ENCODE measurements around the gene IFNGR2. TPM values are rescaled to one million over a fixed set of nuclear protein-coding genes. Genes with fewer than 3 reads are reported as not detected.
A peak's percentile ranks its signal among the peaks of the same experiment; 100 is the strongest.
"Not testable (repeated sequence)": the region's sequence is repeated elsewhere in the genome, so short reads cannot be mapped to it uniquely, and the experiment has no call there.

Gene IFNGR2, protein sequence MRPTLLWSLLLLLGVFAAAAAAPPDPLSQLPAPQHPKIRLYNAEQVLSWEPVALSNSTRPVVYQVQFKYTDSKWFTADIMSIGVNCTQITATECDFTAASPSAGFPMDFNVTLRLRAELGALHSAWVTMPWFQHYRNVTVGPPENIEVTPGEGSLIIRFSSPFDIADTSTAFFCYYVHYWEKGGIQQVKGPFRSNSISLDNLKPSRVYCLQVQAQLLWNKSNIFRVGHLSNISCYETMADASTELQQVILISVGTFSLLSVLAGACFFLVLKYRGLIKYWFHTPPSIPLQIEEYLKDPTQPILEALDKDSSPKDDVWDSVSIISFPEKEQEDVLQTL
- 67.4 and 68.9 TPM in 2 replicates for total RNA-seq (2014; rRNA removed; shearing (Covaris generic))
- polyA plus RNA-seq (2014; cell fraction: nucleus; rRNA removed), result 41.5 and 53.5 TPM in 2 replicates

DNA sequence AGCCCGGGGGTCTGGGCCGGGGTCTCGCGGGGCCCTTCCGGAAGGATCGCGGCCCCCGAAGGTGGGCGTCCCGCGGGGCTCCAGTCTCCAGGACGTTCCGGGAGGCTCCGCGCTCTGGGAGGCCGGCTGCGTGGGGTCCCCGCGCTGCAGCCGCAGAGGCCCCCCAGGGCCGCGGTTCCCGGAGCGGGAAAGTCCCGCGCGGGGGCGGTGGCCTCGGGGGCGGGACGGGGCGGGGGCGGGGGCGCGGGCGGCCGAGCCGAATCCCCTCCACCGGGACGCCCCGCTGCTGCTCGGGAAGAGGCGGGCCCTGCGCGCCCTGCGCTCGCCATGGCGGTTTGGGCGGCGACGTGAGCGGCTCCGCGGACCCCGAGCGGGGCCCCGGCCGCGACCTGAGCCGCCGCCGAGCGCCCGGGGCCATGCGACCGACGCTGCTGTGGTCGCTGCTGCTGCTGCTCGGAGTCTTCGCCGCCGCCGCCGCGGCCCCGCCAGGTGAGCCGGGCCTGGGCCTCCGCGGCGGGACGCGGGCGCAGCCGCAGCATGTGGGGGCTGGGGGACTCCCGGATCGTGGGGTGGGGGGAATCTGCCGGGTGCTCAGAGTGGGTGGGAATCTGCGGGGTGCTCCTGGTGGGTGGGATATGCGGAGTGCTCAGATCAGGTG lies at the start of gene IFNGR2:
TSS of gene IFNGR2 (plus strand) at position 286 of the 658 bp plus-strand sequence. CDS start at position 417, 131 bp downstream.
- no peak for DNase-seq (ENCODE audit: extremely low read depth, low read depth)

DNA sequence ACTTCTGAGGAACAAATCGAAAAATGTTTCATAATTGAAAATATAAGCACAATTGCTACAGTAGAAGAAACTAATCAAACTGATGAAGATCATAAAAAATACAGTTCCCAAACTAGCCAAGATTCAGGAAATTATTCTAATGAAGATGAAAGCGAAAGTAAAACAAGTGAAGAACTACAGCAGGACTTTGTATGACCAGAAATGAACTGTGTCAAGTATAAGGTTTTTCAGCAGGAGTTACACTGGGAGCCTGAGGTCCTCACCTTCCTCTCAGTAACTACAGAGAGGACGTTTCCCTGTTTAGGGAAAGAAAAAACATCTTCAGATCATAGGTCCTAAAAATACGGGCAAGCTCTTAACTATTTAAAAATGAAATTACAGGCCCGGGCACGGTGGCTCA lies 47.9 kb upstream of the IFNGR2 start:
- DNase-seq (ENCODE audit: extremely low read depth, low read depth), result no peak

DNA sequence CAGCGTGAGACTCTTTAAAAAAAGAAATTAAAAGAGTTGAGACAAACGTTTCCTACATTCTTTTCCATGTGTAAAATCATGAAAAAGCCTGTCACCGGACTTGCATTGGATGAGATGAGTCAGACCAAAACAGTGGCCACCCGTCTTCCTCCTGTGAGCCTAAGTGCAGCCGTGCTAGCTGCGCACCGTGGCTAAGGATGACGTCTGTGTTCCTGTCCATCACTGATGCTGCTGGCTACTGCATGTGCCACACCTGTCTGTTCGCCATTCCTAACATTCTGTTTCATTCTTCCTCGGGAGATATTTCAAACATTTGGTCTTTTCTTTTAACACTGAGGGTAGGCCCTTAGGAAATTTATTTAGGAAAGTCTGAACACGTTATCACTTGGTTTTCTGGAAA lies 47.2 kb upstream of the IFNGR2 start:
- no peak for DNase-seq (ENCODE audit: extremely low read depth, low read depth)

DNA sequence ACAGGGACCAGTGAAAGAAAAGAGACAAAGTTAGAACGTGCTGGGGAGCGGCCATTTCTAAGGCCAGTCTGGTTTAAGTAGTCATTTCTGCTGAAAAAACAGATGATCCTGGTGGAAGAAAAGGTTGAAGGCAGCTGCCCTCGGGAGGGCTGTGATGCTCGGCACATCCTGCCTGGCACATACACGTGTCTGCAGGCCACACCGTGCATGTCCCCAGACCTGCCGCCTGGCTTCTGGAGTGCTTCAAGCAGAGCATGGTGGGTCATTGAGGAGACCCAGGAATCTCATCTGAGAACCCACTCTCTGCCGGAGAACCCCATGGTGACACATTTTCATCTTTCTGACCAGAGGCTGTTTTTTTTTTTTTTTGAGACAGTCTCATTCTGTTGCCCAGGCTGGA lies 46.0 kb upstream of the IFNGR2 start:
- DNase-seq (ENCODE audit: extremely low read depth, low read depth), result no peak

DNA sequence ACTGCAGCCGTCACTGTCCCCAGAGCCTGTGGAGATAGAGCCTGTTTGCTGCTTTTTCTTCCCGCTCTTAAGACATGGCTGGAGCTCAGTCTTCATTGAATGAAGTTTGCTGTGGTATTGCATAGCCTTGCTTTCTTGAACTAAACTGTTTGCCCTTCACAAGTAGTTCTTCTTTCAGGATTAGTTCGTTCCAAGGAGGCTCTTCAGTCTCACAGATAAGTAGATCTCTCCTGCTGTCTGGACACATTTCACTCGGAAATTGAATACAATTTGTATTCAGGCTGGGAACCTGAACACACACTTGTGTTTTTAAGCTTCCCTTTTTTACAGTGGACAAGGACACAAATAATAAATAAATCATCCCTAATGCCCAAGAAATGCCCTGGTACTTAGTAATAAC lies 43.8 kb upstream of the IFNGR2 start:
- DNase-seq (ENCODE audit: extremely low read depth, low read depth), result no peak

DNA sequence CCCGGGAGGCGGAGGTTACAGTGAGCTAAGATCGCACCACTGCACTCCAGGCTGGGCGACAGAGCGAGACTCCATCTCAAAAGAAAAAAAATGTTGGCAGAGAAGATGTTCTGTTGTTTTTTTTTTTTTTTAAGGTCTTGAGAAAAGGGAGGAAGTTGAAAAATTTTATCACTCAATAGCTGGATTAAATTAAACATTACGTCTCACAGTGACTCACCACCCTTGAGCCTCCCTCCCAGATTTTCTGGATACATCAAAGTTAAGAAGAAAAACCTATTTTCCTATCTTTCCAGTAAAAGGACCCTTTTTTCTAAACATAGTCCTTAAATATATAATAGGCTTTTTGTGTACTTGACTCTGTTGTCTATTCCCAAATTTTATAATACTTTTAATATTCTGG lies 42.9 kb upstream of the IFNGR2 start:
- no peak for DNase-seq (ENCODE audit: extremely low read depth, low read depth)

DNA sequence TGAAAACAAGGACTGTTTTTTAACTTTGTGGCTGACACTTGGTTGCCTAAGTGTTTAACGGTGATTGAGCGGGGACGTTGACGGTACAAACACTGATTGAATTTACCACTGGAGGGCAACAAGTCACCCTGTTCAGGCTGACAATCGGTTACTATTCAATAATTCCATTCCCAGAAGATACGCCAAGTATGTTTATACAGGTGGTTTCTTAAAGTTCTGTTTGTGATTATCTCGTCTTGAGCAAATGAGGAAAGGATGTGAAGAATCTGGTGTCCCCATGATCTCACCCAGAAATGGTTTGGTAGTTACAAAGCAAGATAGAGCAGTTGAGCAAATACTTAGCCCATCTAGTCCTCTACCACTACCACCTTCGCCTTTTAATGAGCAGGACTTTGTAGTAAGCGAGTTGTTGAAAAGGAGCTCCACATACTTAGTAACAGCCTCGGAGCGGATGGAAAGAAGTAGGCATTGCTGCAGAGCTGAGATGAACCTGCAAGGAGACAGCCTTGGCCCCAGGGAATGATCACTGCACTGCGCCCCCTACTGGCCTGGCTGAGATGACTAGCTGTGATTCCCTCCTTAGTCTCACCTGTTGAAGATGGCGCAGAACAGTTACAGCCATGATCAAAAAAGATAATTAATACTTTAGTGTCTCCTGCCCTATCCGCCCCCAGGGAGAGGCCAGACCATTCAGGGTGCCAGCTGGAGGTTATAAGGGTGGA lies 42.2 kb upstream of the IFNGR2 start:
- peak; percentile 59 for DNase-seq (ENCODE audit: extremely low read depth, low read depth)

DNA sequence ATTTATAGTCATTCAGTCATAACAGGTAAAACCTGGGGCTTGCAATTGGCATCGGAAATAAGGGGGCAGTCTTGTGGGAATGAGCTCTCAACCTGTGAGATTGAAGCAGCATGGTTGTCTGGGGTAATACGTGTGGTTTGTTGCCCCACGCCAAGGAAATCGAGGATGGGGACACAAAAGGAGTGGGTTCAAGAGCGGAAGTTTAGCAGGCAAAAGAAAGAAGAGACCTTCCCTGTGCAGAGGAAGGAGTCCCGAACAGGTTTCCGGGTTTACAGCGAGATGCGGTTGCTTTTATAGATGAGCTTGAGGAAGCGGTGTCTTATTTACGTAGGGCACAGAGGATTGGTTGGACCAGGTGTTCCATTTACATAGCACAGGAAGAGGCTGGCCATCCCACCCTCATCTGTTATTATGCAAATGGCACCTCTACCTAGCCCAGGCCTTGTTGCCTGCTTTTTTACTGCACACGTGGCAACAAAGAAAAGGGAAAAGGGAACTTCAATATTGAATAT lies 41.1 kb upstream of the IFNGR2 start:
- DNase-seq (ENCODE audit: extremely low read depth, low read depth), result no peak

DNA sequence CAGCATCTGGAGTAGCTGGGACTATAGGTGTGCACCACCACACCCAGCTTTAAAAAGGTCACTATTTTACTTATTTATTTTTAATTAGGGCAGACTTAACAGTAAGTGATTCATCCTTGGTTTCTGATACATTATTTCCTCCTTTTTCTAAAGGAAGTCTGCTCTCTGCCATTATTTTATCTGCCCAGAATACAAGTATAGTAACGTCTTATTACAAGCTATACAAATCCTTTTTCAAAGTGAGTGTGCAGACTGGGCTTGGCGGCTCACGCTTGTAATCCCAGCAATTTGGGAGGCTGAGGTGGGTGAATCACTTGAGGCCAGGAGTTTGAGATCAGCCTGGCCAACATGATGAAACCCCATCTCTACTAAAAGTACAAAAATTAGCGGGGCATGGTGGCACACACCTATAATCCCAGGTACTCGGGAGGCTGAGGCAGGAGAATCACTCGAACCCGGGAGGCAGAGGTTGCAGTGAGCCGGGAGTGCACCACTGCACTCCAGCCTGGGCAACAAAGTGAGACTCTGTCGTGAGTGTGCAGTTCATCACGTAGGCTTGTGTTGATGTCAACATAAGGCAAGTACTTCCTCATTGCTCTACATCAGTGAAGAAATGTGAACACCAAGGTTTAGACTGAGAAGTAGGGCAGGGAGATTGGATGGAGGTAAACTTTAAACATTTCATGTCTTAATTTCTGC lies 39.2 kb upstream of the IFNGR2 start:
- DNase-seq (ENCODE audit: extremely low read depth, low read depth), result not testable (repeated sequence)

DNA sequence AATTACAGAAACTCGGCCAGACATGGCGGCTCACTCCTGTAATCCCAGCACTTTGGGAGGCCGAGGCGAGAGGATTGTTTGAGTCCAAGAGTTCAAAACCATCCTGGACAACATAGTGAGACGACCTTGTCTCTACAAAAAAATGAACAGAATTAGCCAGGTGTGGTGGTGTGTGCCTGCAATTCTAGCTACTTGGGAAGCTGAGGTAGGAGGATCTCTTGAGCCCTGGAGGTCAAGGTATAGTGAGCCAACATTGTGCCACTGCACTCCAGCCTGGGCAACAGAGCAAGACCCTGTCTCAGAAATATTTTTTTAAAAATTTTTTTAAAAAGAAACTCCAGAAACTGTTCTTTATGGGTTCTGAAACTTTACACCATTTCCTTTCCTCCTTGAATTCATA lies 38.4 kb upstream of the IFNGR2 start:
- no peak for DNase-seq (ENCODE audit: extremely low read depth, low read depth)

DNA sequence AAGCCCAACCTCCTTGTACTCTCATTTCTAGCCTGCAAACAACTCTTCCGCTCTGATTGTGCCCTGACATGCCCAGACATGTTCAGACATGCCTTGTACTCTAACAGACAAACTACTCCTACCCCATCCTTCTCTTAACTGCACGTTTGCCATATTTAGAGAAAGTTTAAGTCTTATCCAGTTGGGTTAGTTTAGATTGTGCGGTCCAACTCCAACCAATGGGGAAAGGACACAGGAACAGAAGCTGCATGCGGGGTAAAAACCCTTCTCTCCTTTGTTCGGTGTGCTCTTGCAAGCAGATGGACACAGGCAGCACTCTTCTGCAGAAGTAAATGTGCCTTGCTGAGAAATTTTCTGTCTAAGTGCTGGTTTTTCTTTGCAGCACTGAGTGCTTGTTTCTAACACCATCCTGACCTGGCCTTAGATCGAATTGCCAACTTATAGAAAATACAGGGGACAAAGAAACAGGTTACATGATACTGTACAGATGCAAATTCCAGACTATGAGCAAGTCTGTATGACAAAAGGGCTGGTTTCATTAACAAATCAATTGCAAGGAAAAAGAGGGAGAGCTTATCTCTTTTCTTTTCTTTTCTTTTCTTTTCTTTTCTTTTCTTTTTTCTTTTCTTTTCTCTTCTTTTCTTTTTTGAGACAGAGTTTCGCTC lies 35.8 kb upstream of the IFNGR2 start:
- DNase-seq (ENCODE audit: extremely low read depth, low read depth), result no peak

DNA sequence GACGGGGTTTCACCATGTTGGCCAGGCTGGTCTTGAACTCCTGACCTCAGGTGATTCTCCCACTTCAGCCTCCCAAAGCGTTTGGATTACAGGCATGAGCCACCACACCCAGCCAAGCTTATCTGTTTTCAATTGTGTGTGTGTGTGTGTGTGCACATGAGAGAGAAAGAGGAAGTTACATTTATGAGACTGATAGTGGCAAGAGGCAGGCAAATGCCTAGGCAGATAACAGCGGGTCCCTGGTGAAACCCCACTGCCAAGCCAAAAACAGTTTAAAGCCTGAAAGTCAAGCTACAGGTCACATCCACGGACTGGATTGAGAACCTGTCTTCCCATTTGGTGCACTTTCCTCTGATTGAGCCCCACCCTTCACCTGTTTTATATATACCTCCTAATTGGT lies 35.1 kb upstream of the IFNGR2 start:
- no peak for DNase-seq (ENCODE audit: extremely low read depth, low read depth)

DNA sequence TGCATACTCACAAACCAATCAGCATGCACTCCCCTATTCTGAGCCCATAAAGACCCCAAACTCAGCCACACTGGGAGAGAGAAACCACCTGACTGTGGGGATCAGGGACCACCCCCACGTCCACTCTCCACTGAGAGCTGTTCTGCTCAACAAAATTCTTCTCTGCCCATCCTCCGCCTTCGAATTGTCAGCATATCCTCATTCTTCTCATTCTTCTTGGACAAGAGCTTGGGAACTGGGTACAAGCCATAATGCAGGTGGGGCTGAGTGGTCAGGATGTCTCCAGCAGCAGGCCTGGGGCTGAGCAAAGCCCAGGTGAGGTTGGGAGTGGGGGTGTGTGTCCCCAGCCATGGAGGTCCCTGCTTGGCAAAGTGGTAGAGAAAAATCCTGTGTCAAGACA lies 34.6 kb upstream of the IFNGR2 start:
- no peak for DNase-seq (ENCODE audit: extremely low read depth, low read depth)

DNA sequence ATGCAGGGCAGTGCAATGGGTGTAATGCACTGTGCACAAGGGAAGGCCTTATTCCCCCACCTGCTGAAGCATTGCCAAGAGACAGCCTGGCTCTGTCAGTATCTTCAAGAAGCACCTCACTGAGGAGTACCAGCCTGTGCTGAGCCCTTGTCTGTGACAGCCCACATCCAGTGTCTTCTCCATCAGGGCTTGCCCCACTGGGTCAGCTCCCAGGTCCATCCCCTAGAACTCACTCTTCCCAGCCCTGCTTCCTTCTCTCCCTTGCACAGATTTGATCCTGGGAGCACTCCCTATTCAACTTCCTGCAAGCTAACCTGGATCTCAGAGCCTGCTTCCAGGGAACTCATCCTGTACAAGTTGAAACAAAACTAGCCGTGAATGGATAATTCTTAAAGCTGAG lies 33.6 kb upstream of the IFNGR2 start:
- no peak for DNase-seq (ENCODE audit: extremely low read depth, low read depth)

DNA sequence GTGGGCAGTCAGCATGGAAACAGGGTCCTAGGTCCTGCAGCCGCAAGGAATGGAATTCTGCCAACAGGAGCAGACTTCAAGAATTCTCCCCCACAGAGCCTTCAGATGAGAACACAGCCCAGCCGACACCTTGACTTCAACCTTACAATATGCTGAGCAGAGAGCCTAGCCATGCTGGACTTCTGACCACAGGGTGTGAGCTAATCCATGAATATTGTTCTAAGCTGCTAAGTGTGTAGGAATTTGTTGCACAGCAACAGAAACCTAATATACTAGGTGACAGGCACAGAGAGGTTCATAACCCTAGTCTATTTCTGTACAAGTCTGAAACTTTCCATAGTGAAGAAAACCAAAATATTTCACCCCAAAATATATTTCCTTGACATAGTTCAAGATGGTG lies 32.9 kb upstream of the IFNGR2 start:
- DNase-seq (ENCODE audit: extremely low read depth, low read depth), result no peak

DNA sequence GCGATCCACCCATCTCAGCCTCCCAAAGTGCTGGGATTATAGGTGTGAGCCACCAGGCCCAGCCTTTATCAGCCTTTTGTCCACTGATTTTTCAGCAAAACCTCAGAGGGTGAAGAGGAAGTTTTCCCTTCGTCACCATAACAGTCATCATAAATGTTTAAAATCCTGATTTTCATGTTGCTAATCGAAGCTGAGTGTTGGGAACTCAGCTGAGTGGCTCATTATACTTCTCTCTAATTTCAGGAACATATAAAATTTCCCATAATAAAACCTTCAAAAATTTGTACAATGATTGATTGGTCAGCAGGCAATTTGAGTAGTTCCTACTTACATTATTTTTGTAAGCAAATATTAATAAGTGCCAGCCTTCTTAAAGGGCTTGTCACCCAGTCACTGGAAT lies 31.8 kb upstream of the IFNGR2 start:
- DNase-seq (ENCODE audit: extremely low read depth, low read depth), result no peak

DNA sequence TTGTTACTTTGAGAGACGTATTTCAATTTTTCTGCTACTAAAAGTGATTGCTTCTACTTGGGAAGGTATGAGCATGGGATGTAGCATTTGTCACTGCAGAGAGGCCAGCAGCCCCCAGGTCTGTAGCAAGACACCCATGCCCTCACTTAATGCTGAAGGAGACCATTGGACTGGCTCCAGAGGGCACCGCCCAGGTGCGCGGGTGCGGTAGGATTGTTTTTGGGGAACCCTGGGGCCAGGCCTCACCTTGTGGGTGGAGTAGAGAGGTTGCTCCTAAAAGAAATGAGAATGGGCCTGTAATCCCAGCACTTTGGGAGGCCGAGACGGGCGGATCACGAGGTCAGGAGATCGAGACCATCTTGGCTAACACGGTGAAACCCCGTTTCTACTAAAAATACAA lies 30.6 kb upstream of the IFNGR2 start:
- no peak for DNase-seq (ENCODE audit: extremely low read depth, low read depth)

DNA sequence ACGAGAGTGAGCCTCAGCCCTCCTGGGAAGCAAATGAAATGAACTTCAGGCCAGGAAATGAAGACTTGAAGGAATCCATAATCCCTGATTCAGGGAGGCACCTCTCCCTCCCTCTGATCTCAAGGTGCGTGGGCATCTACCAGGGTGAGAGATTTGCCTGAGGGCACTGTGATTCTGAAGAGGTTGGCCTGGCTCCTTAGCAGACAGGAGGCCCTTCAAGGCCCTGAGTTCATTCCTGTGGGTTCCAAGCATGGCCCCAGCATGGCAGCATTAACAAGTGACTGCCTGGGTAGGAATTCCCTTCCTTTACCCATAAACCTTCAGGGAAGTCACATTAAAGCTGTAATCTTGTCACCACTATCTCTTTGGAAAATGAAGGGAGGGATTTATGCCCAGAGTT lies 29.8 kb upstream of the IFNGR2 start:
- DNase-seq (ENCODE audit: extremely low read depth, low read depth), result no peak

DNA sequence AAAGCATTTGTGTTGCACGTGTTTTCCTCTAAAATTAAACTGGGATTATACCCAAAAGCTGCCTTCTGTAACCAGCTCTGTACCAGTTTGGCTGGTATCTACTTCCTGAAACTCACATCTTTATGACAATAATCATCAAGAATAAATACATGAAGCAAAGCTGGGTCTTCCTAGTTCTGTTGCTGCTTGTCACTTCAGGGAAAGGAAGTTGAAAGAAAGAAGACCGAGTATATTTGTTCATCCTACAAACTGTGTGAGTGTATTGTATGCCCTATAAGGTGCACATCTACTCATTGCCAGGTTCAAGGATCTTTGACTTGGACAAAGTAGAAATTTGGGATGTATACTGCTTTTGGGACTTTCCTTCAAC lies 29.1 kb upstream of the IFNGR2 start:
- DNase-seq (ENCODE audit: extremely low read depth, low read depth), result no peak

DNA sequence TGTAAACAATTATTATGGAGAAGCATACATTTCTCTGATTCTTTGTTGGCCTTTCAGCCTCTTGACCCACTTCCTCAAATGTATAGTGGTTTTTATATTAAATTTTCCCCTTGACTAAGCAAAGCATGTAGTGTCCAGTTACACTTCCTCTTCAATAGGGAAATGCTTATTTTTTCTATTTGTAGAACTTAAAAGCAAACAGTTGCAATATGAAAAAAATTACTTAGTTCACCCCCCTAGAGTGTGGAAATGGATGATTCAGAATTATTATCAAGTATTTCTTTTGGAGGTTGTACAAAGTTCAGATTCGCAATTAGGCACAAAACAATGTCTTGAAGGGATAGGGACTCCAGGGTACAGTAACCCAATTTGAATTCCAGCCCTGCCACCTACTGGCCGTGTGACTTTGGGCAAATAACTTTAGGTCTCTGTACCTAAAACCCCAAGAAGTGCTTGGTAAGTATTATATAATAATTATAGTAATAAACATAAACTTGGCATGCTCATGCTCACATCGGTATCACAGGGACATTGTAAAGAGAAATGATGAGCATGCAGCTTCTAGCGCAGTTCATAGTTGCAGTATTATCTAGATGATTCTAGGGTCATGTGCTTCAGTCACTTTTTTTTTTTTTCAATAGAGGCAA lies 28.6 kb upstream of the IFNGR2 start:
- DNase-seq (ENCODE audit: extremely low read depth, low read depth), result peak; percentile 31
